HG02840 (cell line): ENCODE data around the gene NPAS3.

Source experiments
- ATAC-seq: cut with Tn5 transposase; IDR thresholded peaks from one replicate; pipeline ENCODE4 v1.9.1; 2021; ENCODE audit warnings: mild to moderate bottlenecking, moderate library complexity, moderate number of reproducible peaks; ENCODE audit not compliant: unreplicated experiment, low FRiP score

Gene NPAS3

GRCh38 chr14:33237115-33237740 is 298.5 kb downstream of the NPAS3 start:
- ATAC-seq: no peak

- no peak for ATAC-seq
These were observed 300.8 kb downstream of the NPAS3 start for GRCh38 chr14:33239465-33239864.

- ATAC-seq: no peak
These were observed 301.8 kb downstream of the NPAS3 start for GRCh38 chr14:33240466-33240865.

- no peak for ATAC-seq
These were observed 302.7 kb downstream of the NPAS3 start for GRCh38 chr14:33241331-33241730.

- no peak for ATAC-seq
These were observed 310.6 kb downstream of the NPAS3 start for GRCh38 chr14:33249233-33249820.

- ATAC-seq: no peak
These were observed 312.3 kb downstream of the NPAS3 start for GRCh38 chr14:33250963-33251362.

- ATAC-seq: no peak
These were observed 315.7 kb downstream of the NPAS3 start for GRCh38 chr14:33254342-33254741.

GRCh38 chr14:33254861-33255395 is 316.2 kb downstream of the NPAS3 start:
- ATAC-seq: no peak

- ATAC-seq: no peak
These were observed 319.1 kb downstream of the NPAS3 start for GRCh38 chr14:33257796-33258195.

- no peak for ATAC-seq
These were observed 321.1 kb downstream of the NPAS3 start for GRCh38 chr14:33259764-33260163.

- ATAC-seq: no peak
These were observed 332.5 kb downstream of the NPAS3 start for GRCh38 chr14:33271216-33271615.

GRCh38 chr14:33271891-33272290 is 333.2 kb downstream of the NPAS3 start:
- ATAC-seq: no peak

- no peak for ATAC-seq
These were observed 335.3 kb downstream of the NPAS3 start for GRCh38 chr14:33273978-33274377.

GRCh38 chr14:33275879-33276278 is 337.2 kb downstream of the NPAS3 start:
- ATAC-seq: no peak

GRCh38 chr14:33279865-33280264 is 341.2 kb downstream of the NPAS3 start:
- ATAC-seq: no peak

GRCh38 chr14:33280646-33281045 is 342.0 kb downstream of the NPAS3 start:
- no peak for ATAC-seq

GRCh38 chr14:33282331-33283230 is 343.9 kb downstream of the NPAS3 start:
- no peak for ATAC-seq

GRCh38 chr14:33285902-33286700 is 347.4 kb downstream of the NPAS3 start:
- no peak for ATAC-seq

GRCh38 chr14:33287189-33287588 is 348.5 kb downstream of the NPAS3 start:
- no peak for ATAC-seq

GRCh38 chr14:33290641-33291040 is 352.0 kb downstream of the NPAS3 start:
- ATAC-seq: no peak
